Measurements from ENCODE around the gene SKAP1.

DNA sequence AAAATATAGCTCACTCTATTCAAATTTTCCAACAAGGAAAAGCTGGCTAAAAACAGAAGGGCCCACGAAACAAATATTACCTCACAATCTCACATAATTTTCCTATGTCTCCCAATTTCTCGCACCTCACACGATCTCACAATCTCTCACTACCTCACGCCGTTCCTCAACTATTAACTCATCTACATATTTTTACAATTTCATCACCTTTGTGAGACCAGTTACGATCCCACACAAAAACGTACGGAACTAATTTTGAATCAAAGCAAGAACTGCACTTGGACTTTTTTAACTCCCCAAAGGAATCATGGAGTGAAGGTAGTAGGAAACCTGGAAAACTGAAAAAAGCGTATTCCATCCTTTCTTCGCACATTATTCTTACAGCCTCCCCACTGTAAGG lies 329.9 kb downstream of the SKAP1 start:
- no peak for TF ChIP-seq POLR2A (IDR thresholded peaks at IDR 0.05)
- TF ChIP-seq, protein P1, sequence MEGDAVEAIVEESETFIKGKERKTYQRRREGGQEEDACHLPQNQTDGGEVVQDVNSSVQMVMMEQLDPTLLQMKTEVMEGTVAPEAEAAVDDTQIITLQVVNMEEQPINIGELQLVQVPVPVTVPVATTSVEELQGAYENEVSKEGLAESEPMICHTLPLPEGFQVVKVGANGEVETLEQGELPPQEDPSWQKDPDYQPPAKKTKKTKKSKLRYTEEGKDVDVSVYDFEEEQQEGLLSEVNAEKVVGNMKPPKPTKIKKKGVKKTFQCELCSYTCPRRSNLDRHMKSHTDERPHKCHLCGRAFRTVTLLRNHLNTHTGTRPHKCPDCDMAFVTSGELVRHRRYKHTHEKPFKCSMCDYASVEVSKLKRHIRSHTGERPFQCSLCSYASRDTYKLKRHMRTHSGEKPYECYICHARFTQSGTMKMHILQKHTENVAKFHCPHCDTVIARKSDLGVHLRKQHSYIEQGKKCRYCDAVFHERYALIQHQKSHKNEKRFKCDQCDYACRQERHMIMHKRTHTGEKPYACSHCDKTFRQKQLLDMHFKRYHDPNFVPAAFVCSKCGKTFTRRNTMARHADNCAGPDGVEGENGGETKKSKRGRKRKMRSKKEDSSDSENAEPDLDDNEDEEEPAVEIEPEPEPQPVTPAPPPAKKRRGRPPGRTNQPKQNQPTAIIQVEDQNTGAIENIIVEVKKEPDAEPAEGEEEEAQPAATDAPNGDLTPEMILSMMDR (IDR thresholded peaks at IDR 0.05 in 8 of 11, conservative IDR thresholded peaks at IDR 0.05 in 3 of 11) = no peak
